ENCODE measurements around the gene HTR6. TPM values are rescaled to one million over a fixed set of nuclear protein-coding genes. Genes with fewer than 3 reads are reported as not detected.
A peak's percentile ranks its signal among the peaks of the same experiment; 100 is the strongest.
"Not testable (repeated sequence)": the region's sequence is repeated elsewhere in the genome, so short reads cannot be mapped to it uniquely, and the experiment has no call there.

Gene HTR6
- total and polyA plus RNA-seq, 8 donors, result 0.09 TPM; not detected in 7

DNA sequence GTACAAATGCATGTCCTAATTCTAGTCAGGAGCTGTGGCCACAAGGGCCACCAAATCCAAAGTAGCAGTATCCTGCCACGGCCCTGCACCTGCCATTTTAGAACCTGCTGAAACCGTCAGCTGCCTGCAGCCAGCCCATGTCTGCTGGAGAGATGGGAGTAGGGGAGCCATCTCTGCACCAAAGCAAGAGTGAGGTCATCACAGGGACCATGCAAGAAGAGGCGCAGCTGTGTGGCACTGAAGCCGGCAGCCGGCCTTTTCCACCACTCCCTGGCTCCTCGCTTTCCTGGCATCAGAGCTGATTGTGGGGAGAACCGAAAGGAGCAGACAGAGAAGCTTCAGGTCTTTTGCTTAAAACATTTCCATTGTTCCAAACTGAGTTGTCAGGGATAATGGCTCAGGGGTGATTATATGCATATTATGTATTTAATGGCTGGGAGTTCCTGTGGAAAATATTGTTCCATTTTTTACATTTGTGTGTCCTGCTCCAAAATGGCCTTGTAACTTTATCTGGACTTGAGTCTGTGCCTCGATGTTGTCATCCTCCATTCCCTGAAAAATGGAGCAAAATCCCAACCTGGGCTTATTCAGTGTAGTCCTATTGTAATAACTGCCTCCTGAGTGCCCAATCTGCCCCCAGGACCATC is 39.3 kb upstream of the HTR6 start:
- no peak for TF ChIP-seq CTCF (IDR thresholded peaks at IDR 0.05)
- H3K27me3 ChIP-seq, result no peaks in the 10 kb centered on the region
- no peak for DNase-seq
- intact Hi-C loops (cut with DNase I), result no loop called here
- H3K4me1 ChIP-seq, result no peaks in the 10 kb centered on the region
- H3K4me3 ChIP-seq, result no peak overlapping the region
- H3K27ac ChIP-seq, result no peak overlapping the region
- H3K9me3 ChIP-seq, result no peaks in the 10 kb centered on the region
- H3K36me3 ChIP-seq, result peaks cover 0 to 67% of the 10 kb centered on the region in 2 donors
- ATAC-seq, result no peak

GRCh38 chr1:19628879-19629278 is 35.8 kb upstream of the HTR6 start:
- H3K27ac ChIP-seq, result no peak overlapping the region
- H3K4me1 ChIP-seq, result no peaks in the 10 kb centered on the region
- intact Hi-C loops (cut with DNase I), result no loop called here
- ATAC-seq, result no peak
- no peak overlapping the region for H3K4me3 ChIP-seq
- DNase-seq, result peak in 2 of 4 donors; percentile 47 to 62
- no peaks in the 10 kb centered on the region for H3K9me3 ChIP-seq
- H3K27me3 ChIP-seq, result no peaks in the 10 kb centered on the region
- no peak for TF ChIP-seq CTCF (IDR thresholded peaks at IDR 0.05)
- peaks cover 0 to 58% of the 10 kb centered on the region in 2 donors for H3K36me3 ChIP-seq

DNA sequence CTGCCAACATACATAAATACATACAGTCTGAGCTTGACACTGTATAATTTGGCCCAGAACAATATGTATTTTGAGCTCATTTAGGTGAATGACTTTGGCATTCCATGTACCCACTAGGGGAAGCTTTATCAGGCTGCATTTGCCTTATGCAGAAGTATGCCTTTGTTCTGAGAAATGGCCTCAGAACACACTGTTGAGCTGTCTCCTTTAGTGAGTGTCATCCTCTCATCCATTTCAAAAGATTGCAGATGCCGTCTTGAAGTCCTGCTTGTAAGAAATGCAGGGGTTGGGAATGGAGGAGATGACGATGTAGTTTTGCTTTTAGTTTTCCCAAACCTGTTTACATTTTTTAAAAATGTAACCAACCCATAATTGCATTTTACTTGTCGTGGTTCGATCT is 35.3 kb upstream of the HTR6 start:
- Histone ChIP-seq H3K9me3 (no peaks in the 10 kb centered on the region), H3K4me1 (no peaks in the 10 kb centered on the region), H3K4me3 (no peak overlapping the region), H3K36me3 (peaks cover 0 to 53% of the 10 kb centered on the region in 2 donors), H3K27me3 (no peaks in the 10 kb centered on the region), H3K27ac (no peak overlapping the region)
- no peak for TF ChIP-seq CTCF (IDR thresholded peaks at IDR 0.05)
- intact Hi-C loops (cut with DNase I), result no loop called here
- DNase-seq (no peak), ATAC-seq (no peak)

DNA sequence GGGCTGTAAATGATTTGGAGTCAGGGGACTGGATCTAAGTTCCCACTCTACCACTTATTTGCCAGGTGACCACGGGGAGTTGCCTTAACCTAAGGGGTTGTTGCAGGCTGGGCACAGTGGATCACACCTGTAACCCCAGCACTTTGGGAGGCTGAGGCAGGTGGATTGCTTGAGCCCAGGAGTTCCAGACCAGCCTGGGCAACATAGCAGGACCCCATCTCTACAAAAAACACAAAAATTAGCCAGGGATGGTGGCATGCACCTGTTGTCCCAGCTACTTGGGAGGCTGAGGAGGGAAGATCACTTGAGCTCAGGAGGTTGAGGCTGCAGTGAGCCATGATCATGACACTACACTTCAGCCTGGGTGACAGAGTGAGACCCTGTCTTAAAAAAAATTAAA is 34.5 kb upstream of the HTR6 start:
- H3K36me3 ChIP-seq, result peaks cover 0 to 45% of the 10 kb centered on the region in 2 donors
- H3K4me1 ChIP-seq; DNase-seq; intact Hi-C loops (cut with DNase I); H3K9me3 ChIP-seq; ATAC-seq; H3K4me3 ChIP-seq; H3K27ac ChIP-seq; H3K27me3 ChIP-seq: not testable (repeated sequence)

GRCh38 chr1:19630720-19631395 is 33.8 kb upstream of the HTR6 start:
- intact Hi-C loops (cut with DNase I), result no loop called here
- no peaks in the 10 kb centered on the region for H3K9me3 ChIP-seq
- H3K36me3 ChIP-seq, result peaks cover 0 to 38% of the 10 kb centered on the region in 2 donors
- no peak for TF ChIP-seq CTCF (IDR thresholded peaks at IDR 0.05)
- H3K27me3 ChIP-seq, result no peaks in the 10 kb centered on the region
- DNase-seq, result no peak
- no peak overlapping the region for H3K27ac ChIP-seq
- H3K4me1 ChIP-seq, result no peaks in the 10 kb centered on the region
- ATAC-seq, result no peak
- H3K4me3 ChIP-seq, result no peak overlapping the region

Data from left lung (tissue), 10 donors.